MCF 10A (cell line): Measurements from ENCODE around the gene STXBP5. TPM values are rescaled to one million over a fixed set of nuclear protein-coding genes. Genes with fewer than 3 reads are reported as not detected.

ENCODE experiments used
- BruUV-seq: library from RNA; stranded (reverse); fragments of 400-500 nt; replicated peaks from 2 replicates; lab custom pipeline; 2021; lab: Mats Ljungman, UMichigan
- CTCF ChIA-PET: fragments of 300-600 bp; sonication (Branson Sonifier 250); formaldehyde crosslinking; extraction: SDS; loops from one replicate; lab custom pipeline; 2021; ENCODE audit warnings: antibody characterized with exemption, inconsistent platforms; lab: Yijun Ruan, JAX
- POLR2A ChIA-PET: fragments of 300-600, 350-650 bp; sonication (Branson Sonifier 250); formaldehyde crosslinking; extraction: SDS; loops from one replicate; lab custom pipeline; 2020; ENCODE audit warnings: antibody characterized with exemption, inconsistent platforms; lab: Yijun Ruan, JAX
- DNase-seq: peaks from one replicate; pipeline ENCODE4 v3.0.0-alpha.2; 2018; ENCODE audit not compliant: unreplicated experiment
- H3K27ac Mint-ChIP-seq: one replicate; pipeline ENCODE4 v1.8.0; 2022; ENCODE audit warnings: mild to moderate bottlenecking, low read depth, mixed read lengths; ENCODE audit not compliant: unreplicated experiment
- H3K27me3 Mint-ChIP-seq: one replicate; pipeline ENCODE4 v1.8.0; 2022; ENCODE audit warnings: mixed read lengths; ENCODE audit not compliant: insufficient read depth, unreplicated experiment
- H3K36me3 Mint-ChIP-seq: one replicate; pipeline ENCODE4 v1.8.0; 2022; ENCODE audit warnings: mild to moderate bottlenecking, moderate library complexity, mixed read lengths; ENCODE audit not compliant: insufficient read depth, unreplicated experiment
- H3K4me1 Mint-ChIP-seq: one replicate; pipeline ENCODE4 v1.8.0; 2022; ENCODE audit warnings: mixed read lengths; ENCODE audit not compliant: insufficient read depth, unreplicated experiment
- H3K4me3 Mint-ChIP-seq: one replicate; pipeline ENCODE4 v1.8.0; 2022; ENCODE audit warnings: mild to moderate bottlenecking, moderate library complexity, mixed read lengths; ENCODE audit not compliant: unreplicated experiment
- H3K9me3 Mint-ChIP-seq: one replicate; pipeline ENCODE4 v1.8.0; 2022; ENCODE audit warnings: mixed read lengths; ENCODE audit not compliant: unreplicated experiment
- intact Hi-C: fragments of 100-400 bp; cut with micrococcal nuclease; formaldehyde crosslinking; loops from 2 replicates; pipeline ENCODE4 v1.14.1; 2022
- total RNA-seq: library from RNA; stranded (reverse); gene quantifications from 2 replicates; pipeline ENCODE4 v1.2.3, GENCODE V29; 2022
- TF ChIP-seq, protein P1 (sequence below): fragments of 200-600 bp; IDR thresholded peaks from one replicate; pipeline ENCODE4 v1.8.0; 2022; ENCODE audit warnings: antibody characterized with exemption, mild to moderate bottlenecking; ENCODE audit not compliant: unreplicated experiment

Gene STXBP5
- total RNA-seq, 1 experiment from 2014 or later = 38.5 TPM

GRCh38 chr6:147204843-147205311, 660 bp downstream of the STXBP5 start:
- no TSS peak for BruUV-seq
- H3K27ac Mint-ChIP-seq = peak overlapping the region; percentile 99
- H3K4me3 Mint-ChIP-seq = peak overlapping the region; percentile 83
- POLR2A ChIA-PET = interaction anchor here (0.6 to 8.6 kb wide), 21 partner anchors 8 to 1236 kb away, joined by 3 to 95 read pairs (median 6); no protein-coding TSS in a partner anchor
- peaks cover 7% of the 10 kb centered on the region for H3K36me3 Mint-ChIP-seq
- CTCF ChIA-PET = interaction anchor here (0.6 to 0.7 kb wide), 3 partner anchors 50 to 101 kb away, joined by 3 read pairs; no protein-coding TSS in a partner anchor
- no peaks in the 10 kb centered on the region for H3K27me3 Mint-ChIP-seq
- intact Hi-C loops = loop anchor here (1.0 to 10.0 kb wide), 4 partner anchors 53 to 303 kb away; no protein-coding TSS in a partner anchor
- TF ChIP-seq, protein P1, sequence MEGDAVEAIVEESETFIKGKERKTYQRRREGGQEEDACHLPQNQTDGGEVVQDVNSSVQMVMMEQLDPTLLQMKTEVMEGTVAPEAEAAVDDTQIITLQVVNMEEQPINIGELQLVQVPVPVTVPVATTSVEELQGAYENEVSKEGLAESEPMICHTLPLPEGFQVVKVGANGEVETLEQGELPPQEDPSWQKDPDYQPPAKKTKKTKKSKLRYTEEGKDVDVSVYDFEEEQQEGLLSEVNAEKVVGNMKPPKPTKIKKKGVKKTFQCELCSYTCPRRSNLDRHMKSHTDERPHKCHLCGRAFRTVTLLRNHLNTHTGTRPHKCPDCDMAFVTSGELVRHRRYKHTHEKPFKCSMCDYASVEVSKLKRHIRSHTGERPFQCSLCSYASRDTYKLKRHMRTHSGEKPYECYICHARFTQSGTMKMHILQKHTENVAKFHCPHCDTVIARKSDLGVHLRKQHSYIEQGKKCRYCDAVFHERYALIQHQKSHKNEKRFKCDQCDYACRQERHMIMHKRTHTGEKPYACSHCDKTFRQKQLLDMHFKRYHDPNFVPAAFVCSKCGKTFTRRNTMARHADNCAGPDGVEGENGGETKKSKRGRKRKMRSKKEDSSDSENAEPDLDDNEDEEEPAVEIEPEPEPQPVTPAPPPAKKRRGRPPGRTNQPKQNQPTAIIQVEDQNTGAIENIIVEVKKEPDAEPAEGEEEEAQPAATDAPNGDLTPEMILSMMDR = no peak
- peaks cover 13% of the 10 kb centered on the region for H3K4me1 Mint-ChIP-seq
- no peaks in the 10 kb centered on the region for H3K9me3 Mint-ChIP-seq
- DNase-seq = peak; percentile 42

DNA sequence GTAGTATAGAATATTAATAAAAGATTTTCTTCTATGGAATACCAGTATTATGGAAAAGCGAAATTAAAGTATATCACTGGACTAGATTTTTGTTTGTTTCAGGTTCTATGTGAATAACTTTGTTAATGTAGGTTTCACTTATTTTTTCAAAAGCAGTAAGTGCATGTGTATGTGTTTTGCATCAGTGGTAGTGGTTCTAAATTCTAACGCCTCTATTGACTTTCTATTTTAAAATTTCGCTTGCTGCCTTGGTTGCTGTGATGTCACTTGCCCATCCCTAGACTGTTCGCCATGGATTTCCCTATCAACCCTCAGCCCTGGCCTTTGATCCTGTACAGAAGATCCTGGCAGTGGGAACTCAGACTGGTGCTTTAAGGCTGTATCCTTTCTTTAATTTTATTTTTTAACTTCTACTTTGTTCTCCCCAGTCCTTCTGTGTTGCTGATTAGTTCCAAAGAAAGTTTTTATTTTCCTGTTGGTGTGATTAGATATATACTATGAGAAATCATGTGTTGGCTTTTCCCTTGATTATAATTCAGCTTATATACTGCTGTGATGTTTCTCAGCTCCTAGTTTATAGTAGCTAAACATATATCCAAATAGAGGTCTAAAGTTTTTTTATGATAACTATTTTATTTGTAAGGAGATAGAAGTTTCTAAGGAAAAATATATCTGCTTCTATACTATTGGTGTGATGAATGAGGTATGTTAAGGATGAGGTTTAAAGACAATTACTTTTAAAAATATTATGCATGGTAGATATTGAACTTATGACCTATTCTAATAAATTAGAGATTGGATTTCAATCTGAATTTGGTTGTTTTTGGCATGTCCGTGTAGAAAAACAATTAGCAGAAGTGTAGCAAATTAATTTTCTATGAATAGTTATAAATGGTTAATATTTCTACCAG, 1.7 kb downstream of the STXBP5 start:
- H3K27ac Mint-ChIP-seq = peak overlapping the region; percentile 99
- BruUV-seq = TSS peak; percentile 28
- peaks cover 7% of the 10 kb centered on the region for H3K36me3 Mint-ChIP-seq
- TF ChIP-seq, protein P1 = no peak
- ChIA-PET CTCF (interaction anchor here (0.6 to 0.7 kb wide), 2 partner anchors 52 to 1470 kb away, joined by 3 read pairs; no protein-coding TSS in a partner anchor), POLR2A (interaction anchor here (0.7 to 8.6 kb wide), 20 partner anchors 8 to 303 kb away, joined by 3 to 95 read pairs (median 6); no protein-coding TSS in a partner anchor)
- intact Hi-C loops = loop anchor here (1.0 to 10.0 kb wide), 4 partner anchors 79 to 304 kb away; no protein-coding TSS in a partner anchor
- H3K4me3 Mint-ChIP-seq = peak overlapping the region; percentile 83
- H3K27me3 Mint-ChIP-seq = no peaks in the 10 kb centered on the region
- DNase-seq = peak; percentile 76
- H3K4me1 Mint-ChIP-seq = peaks cover 17% of the 10 kb centered on the region
- no peaks in the 10 kb centered on the region for H3K9me3 Mint-ChIP-seq

- no peaks in the 10 kb centered on the region for H3K9me3 Mint-ChIP-seq
- TF ChIP-seq, protein P1 = no peak
- DNase-seq = peak; percentile 65
- intact Hi-C loops = loop anchor here (10.0 kb wide), 1 partner anchor 213 kb away; no protein-coding TSS in a partner anchor
- peak overlapping the region; percentile 99 for H3K27ac Mint-ChIP-seq
- no peaks in the 10 kb centered on the region for H3K27me3 Mint-ChIP-seq
- H3K4me3 Mint-ChIP-seq = peak overlapping the region; percentile 83
- peaks cover 11% of the 10 kb centered on the region for H3K4me1 Mint-ChIP-seq
- peaks cover 7% of the 10 kb centered on the region for H3K36me3 Mint-ChIP-seq
- no TSS peak for BruUV-seq
- ChIA-PET POLR2A (interaction anchor here (0.6 to 8.6 kb wide), 16 partner anchors 9 to 1386 kb away, joined by 3 to 95 read pairs (median 6); no protein-coding TSS in a partner anchor), CTCF (interaction anchor here (0.6 to 1.4 kb wide), 2 partner anchors 77 to 292 kb away, joined by 3 to 6 read pairs; no protein-coding TSS in a partner anchor)
These were observed 3.1 kb downstream of the STXBP5 start for GRCh38 chr6:147207351-147207750.
